ENCODE data around the gene SRGN. TPM values are rescaled to one million over a fixed set of nuclear protein-coding genes. Genes with fewer than 3 reads are reported as not detected.
A peak's percentile ranks its signal among the peaks of the same experiment; 100 is the strongest.

The SRGN gene
- total and polyA plus RNA-seq, 11 donors: 28.8 to 214 (median 54.7) TPM

DNA sequence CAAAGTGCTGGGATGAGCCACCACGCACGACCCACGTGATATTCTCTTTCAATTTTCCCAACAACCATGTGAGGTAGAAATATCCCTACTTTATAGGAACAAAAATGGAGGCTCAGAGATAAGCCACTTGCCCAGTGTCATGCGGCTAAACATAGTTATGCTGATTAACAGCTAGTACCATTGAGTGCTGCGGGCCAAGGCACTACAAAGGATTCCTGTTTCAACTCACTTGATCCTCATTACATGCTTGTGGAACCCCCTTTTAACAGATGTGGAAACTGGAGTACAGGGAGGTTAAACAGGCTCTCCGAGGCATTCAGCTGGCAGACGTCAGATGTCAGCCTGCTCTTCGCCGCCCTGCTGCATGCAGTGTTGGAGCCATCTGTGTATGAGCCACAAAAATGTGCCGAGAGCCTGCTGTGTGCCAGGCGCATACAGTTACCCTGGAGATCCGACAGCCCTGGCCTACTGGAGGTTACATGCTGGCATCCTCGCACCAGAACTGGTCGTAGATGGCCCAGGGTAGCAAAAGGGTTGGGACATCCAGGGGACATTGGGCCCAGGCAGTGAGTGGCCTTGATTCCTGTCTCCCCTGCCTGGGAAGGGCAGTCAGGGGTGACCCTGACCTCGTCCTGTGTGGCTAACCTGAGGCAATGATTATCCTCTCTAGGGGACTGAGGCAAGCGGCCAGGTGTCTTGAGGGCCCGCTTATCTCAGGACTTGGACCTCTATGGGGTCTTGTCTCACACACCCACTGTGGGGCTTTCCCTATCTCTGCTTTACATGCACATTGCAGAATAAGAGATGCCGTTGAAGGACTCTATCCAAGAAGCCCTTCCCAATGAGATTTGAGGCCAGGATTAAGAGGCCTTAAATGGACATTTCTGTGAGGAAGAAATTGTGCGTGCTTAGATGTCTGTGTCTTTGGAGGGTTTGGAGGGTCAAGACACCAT is 18.5 kb upstream of the SRGN start:
- WGBS, 4 donors: 77 to 80% (median 78%) methylated on average over 15 to 19 of the region's 19 CpGs
- no peak for TF ChIP-seq CTCF (IDR thresholded peaks at IDR 0.05)
- no peaks in the 10 kb centered on the region for H3K27me3 ChIP-seq
- peaks cover 0 to 42% (median 10%) of the 10 kb centered on the region in 12 donors for H3K4me1 ChIP-seq
- no peaks in the 10 kb centered on the region for H3K9me3 ChIP-seq
- H3K4me3 ChIP-seq: no peak overlapping the region
- H3K36me3 ChIP-seq: no peaks in the 10 kb centered on the region
- H3K27ac ChIP-seq: no peak overlapping the region
- intact Hi-C loops (cut with DNase I): no loop called here
- DNase-seq (peak in 1 of 5 donors; percentile 26), ATAC-seq (peak; percentile 25 to 57 (median 43))

DNA sequence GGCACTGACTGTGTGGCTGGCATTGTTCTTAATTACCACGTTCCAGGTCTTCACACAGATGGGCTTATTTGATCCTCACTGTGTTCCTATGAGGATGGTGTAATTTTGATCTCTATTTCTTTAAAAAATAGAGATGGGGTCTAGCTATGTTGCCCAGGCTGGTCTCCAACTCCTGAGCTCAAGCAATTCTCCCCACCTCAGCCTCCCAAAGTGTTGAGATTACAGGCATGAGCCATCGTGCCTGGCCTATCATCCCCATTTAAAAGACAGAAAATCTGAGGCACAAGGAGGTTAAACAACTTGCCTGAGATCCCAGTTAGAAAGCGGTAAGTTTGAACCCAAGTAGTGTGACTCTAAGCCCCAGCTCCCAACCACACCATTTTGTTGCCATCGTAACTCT is 17.0 kb upstream of the SRGN start:
- ATAC-seq: no peak
- Histone ChIP-seq H3K9me3 (no peaks in the 10 kb centered on the region), H3K27me3 (no peaks in the 10 kb centered on the region), H3K4me3 (no peak overlapping the region), H3K36me3 (no peaks in the 10 kb centered on the region), H3K4me1 (peaks cover 0 to 26% (median 0%) of the 10 kb centered on the region in 12 donors), H3K27ac (peak overlapping the region in 4 of 12 donors; percentile 3 to 63 (median 32))
- WGBS, 4 donors: 94 to 97% (median 95%) methylated on average over 4 of the region's 4 CpGs
- TF ChIP-seq POLR2A (IDR thresholded peaks at IDR 0.05): no peak
- no peak for TF ChIP-seq CTCF (IDR thresholded peaks at IDR 0.05)
- no peak for DNase-seq
- intact Hi-C loops (cut with DNase I): no loop called here

DNA sequence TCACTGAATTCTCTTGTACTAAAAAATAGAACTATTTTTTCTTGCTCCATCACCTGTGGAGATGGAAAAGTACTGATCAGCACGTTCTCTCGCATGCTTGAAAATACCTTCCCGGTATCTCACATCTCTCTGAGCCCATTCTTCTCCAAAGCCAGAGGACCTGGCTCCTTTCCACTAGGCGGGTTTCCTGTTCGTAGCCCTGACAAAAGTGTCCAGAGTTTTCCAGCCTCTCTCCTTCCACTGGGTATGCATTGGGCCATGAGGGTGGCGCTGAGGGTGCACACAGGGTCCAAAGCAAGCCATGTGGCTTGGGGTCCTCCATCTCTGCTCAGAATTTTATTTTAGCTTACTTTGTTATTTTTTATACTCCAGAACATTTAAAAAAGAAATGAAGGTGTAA is 16.3 kb upstream of the SRGN start:
- ATAC-seq: peak in 2 of 4 donors; percentile 55 to 60
- peak in 3 of 5 donors; percentile 35 to 60 (median 47) for DNase-seq
- H3K4me1 ChIP-seq: peaks cover 0 to 20% (median 0%) of the 10 kb centered on the region in 12 donors
- H3K36me3 ChIP-seq: no peaks in the 10 kb centered on the region
- WGBS, 4 donors: 62 to 82% (median 72%) methylated on average over 6 of the region's 6 CpGs
- no peaks in the 10 kb centered on the region for H3K27me3 ChIP-seq
- H3K9me3 ChIP-seq: no peaks in the 10 kb centered on the region
- TF ChIP-seq CTCF (IDR thresholded peaks at IDR 0.05) (no peak), POLR2A (IDR thresholded peaks at IDR 0.05) (no peak)
- peak overlapping the region in 9 of 12 donors; percentile 3 to 63 (median 26) for H3K27ac ChIP-seq
- intact Hi-C loops (cut with DNase I): no loop called here
- no peak overlapping the region for H3K4me3 ChIP-seq

GRCh38 chr10:69073026-69073425 is 14.9 kb upstream of the SRGN start:
- intact Hi-C loops (cut with DNase I): no loop called here
- TF ChIP-seq POLR2A (IDR thresholded peaks at IDR 0.05) (no peak), CTCF (IDR thresholded peaks at IDR 0.05) (no peak)
- ATAC-seq: peak; percentile 22 to 63 (median 32)
- no peak for DNase-seq
- no peaks in the 10 kb centered on the region for H3K27me3 ChIP-seq
- H3K9me3 ChIP-seq: no peaks in the 10 kb centered on the region
- WGBS, 4 donors: 60 to 70% (median 66%) methylated on average over 6 of the region's 6 CpGs
- H3K4me1 ChIP-seq: peaks cover 0 to 20% (median 0%) of the 10 kb centered on the region in 12 donors
- H3K36me3 ChIP-seq: no peaks in the 10 kb centered on the region
- H3K4me3 ChIP-seq: no peak overlapping the region
- peak overlapping the region in 5 of 12 donors; percentile 22 to 63 (median 34) for H3K27ac ChIP-seq

All from heart left ventricle (tissue), 16 donors.